ENCODE results near the gene ADGRA3. TPM values are rescaled to one million over a fixed set of nuclear protein-coding genes. Genes with fewer than 3 reads are reported as not detected.

ADGRA3 gene
- total and polyA plus RNA-seq, 2 donors (not counting 3 experiments of a cell fraction or from before 2014, with no cell fraction given): 17.2 to 36.2 TPM

GRCh38 chr4:22442956-22443355 lies 72.9 kb downstream of the ADGRA3 start:
- no peaks in the 10 kb centered on the region for H3K27me3 ChIP-seq (ENCODE audit: control insufficient read depth in 2 of 2, insufficient read depth in 2 of 2, low read length in 2 of 2)
- H4K20me1 ChIP-seq (replicated peaks; ENCODE audit: control insufficient read depth, extremely low read depth, insufficient read depth, low read length): no peaks in the 10 kb centered on the region
- POLR2A ChIA-PET: no interaction called here
- no TSS peak for BruUV-seq (replicated peaks)
- intact Hi-C loops (cut with micrococcal nuclease) (no loop called here), dilution Hi-C loops (cut with MboI; ENCODE audit: extremely low pct_ligation_motif_present, low sequenced_read_pairs) (no loop called here)
- DNase-seq (ENCODE audit: low read depth, low spot score): no peak
- no peak for FAIRE-seq
- CTCF ChIA-PET: interaction anchor here (0.8 to 2.4 kb wide), 2 partner anchors 8 to 63 kb away, joined by 3 to 15 read pairs; no protein-coding TSS in a partner anchor
- H3K9ac ChIP-seq (replicated peaks; ENCODE audit: extremely low read depth, insufficient read depth, low read length): no peak overlapping the region
- no peak overlapping the region for H3K4me3 ChIP-seq (replicated peaks in 1 of 3; ENCODE audit: insufficient read depth in 1 of 3, low read depth in 1 of 3, low read length in 3 of 3)
- TF ChIP-seq EZH2 (IDR thresholded peaks at IDR 0.05; ENCODE audit: borderline replicate concordance, low read depth, low read length, severe bottlenecking): no peak
- TF ChIP-seq JUN (IDR thresholded peaks at IDR 0.05; ENCODE audit: borderline replicate concordance, insufficient read depth, insufficient read length, low read depth): no peak
- TF ChIP-seq GATA2 (IDR thresholded peaks at IDR 0.05; ENCODE audit: insufficient read depth, insufficient read length, low read depth, low read length): no peak
- TF ChIP-seq POLR2A (IDR thresholded peaks at IDR 0.05; ENCODE audit: low read depth, low read length): no peak
- no peak for TF ChIP-seq CTCF (IDR thresholded peaks at IDR 0.05; ENCODE audit: extremely low read depth in 1 of 2, insufficient read depth in 1 of 2, low read depth in 1 of 2, low read length in 2 of 2)
- TF ChIP-seq FOS (IDR thresholded peaks at IDR 0.05; ENCODE audit: borderline replicate concordance, insufficient read depth, low read length): no peak
- TF ChIP-seq MYC (IDR thresholded peaks at IDR 0.05; ENCODE audit: low read depth, low read length): no peak
- no peak for TF ChIP-seq POLR2AphosphoS5 (IDR thresholded peaks at IDR 0.05; ENCODE audit: insufficient read depth, low read depth, low read length)
- no peak for TF ChIP-seq MAX (IDR thresholded peaks at IDR 0.05; ENCODE audit: insufficient read depth, insufficient read length)
- no peaks in the 10 kb centered on the region for H3K36me3 ChIP-seq (ENCODE audit: control insufficient read depth in 2 of 2, extremely low read depth in 1 of 2, insufficient read depth in 2 of 2, low read length in 2 of 2)
- no peaks in the 10 kb centered on the region for H3K79me2 ChIP-seq (ENCODE audit: control insufficient read depth, insufficient read depth, low read length)
- no peaks in the 10 kb centered on the region for H3K9me3 ChIP-seq (replicated peaks; ENCODE audit: control insufficient read depth, insufficient read depth, low read length)
- H3K27ac ChIP-seq (ENCODE audit: insufficient read depth, low read depth, low read length): no peak overlapping the region
- no peak overlapping the region for H2AFZ ChIP-seq (ENCODE audit: low read depth, low read length)
- H3K9me1 ChIP-seq (replicated peaks; ENCODE audit: control insufficient read depth, extremely low read depth, insufficient read depth, low read length): no peaks in the 10 kb centered on the region
- no peaks in the 10 kb centered on the region for H3K4me1 ChIP-seq (ENCODE audit: control insufficient read depth, extremely low read depth, insufficient read depth, low read length)
- H3K4me2 ChIP-seq (ENCODE audit: insufficient read depth, low read length): no peak overlapping the region

All from endothelial cell of umbilical vein (primary cell).